Endothelial cell of umbilical vein (primary cell): ENCODE results near the gene TTLL9. TPM values are rescaled to one million over a fixed set of nuclear protein-coding genes. Genes with fewer than 3 reads are reported as not detected.

ENCODE experiments used
- BruUV-seq: library from RNA; stranded (reverse); fragments of 400-500 nt; replicated peaks from 2 replicates; lab custom pipeline; 2021; lab: Mats Ljungman, UMichigan
- CTCF ChIA-PET: fragments of 300-600, 350-600 bp; sonication (Branson Sonifier 250); formaldehyde crosslinking; loops from one replicate; lab custom pipeline; 2021; ENCODE audit warnings: antibody characterized with exemption, inconsistent platforms; lab: Charles Lee
- POLR2A ChIA-PET: fragments of 300-600, 350-600 bp; sonication (Branson Sonifier 250); formaldehyde crosslinking; loops from one replicate; lab custom pipeline; 2021; ENCODE audit warnings: antibody characterized with exemption, inconsistent platforms; lab: Charles Lee
- DNase-seq: peaks from one replicate; pipeline ENCODE4 v3.0.0-alpha.2; 2011; ENCODE audit warnings: low read depth, low spot score
- FAIRE-seq: peaks from 2 replicates; lab custom pipeline; 2011; peaks lifted over from hg19 to GRCh38; lab: Jason Lieb, UNC
- H2AFZ ChIP-seq: 2 replicates; pipeline ENCODE4 v1.6.0; 2012; ENCODE audit warnings: low read depth, low read length, control low read depth, inconsistent platforms
- H3K27ac ChIP-seq: 2 replicates; pipeline ENCODE4 v1.5.1; 2011; ENCODE audit warnings: low read depth, mild to moderate bottlenecking, control low read depth, low read length, moderate library complexity; ENCODE audit not compliant: insufficient read depth
- H3K27me3 ChIP-seq, 2 experiments: 2 replicates each; pipeline versions ENCODE4 v1.6.0 to v1.6.1; 2011; ENCODE audit warnings: low read length in 2 of 2, mixed read lengths in 1 of 2; ENCODE audit not compliant: control insufficient read depth in 2 of 2, insufficient read depth in 2 of 2
- H3K36me3 ChIP-seq, 2 experiments: 2 replicates in 1 of 2; 3 replicates in 1 of 2; pipeline ENCODE4 v1.5.1; 2011; ENCODE audit warnings: low read length in 2 of 2, mild to moderate bottlenecking in 1 of 2, moderate library complexity in 1 of 2; ENCODE audit not compliant: control insufficient read depth in 2 of 2, insufficient read depth in 2 of 2; ENCODE audit errors: extremely low read depth in 1 of 2
- H3K4me1 ChIP-seq: 3 replicates; pipeline ENCODE4 v1.5.1; 2011; ENCODE audit warnings: mild to moderate bottlenecking, low read length; ENCODE audit not compliant: control insufficient read depth, insufficient read depth; ENCODE audit errors: extremely low read depth
- H3K4me2 ChIP-seq: 2 replicates; pipeline ENCODE4 v1.6.1; 2011; ENCODE audit warnings: low read length, control low read depth, mixed read lengths; ENCODE audit not compliant: insufficient read depth
- H3K4me3 ChIP-seq, 3 experiments: fragments of 200-600 bp in 1 of 3; sonication (generic), shearing (Covaris generic) in 1 of 3; replicated peaks in 1 of 3; 2 replicates each; pipeline ENCODE4 v1.5.1; 2011 to 2016; ENCODE audit warnings: control low read depth in 3 of 3, low read length in 3 of 3, mild to moderate bottlenecking in 2 of 3, inconsistent platforms in 1 of 3, low read depth in 1 of 3, moderate library complexity in 1 of 3; ENCODE audit not compliant: insufficient read depth in 1 of 3
- H3K79me2 ChIP-seq: 2 replicates; pipeline ENCODE4 v1.6.0; 2012; ENCODE audit warnings: low read length, inconsistent platforms; ENCODE audit not compliant: control insufficient read depth, insufficient read depth
- H3K9ac ChIP-seq: replicated peaks from 2 replicates; pipeline ENCODE3; 2011; ENCODE audit warnings: low read length, control low read depth; ENCODE audit not compliant: insufficient read depth; ENCODE audit errors: extremely low read depth
- H3K9me1 ChIP-seq: replicated peaks from 3 replicates; pipeline ENCODE4 v1.6.0; 2011; ENCODE audit warnings: mild to moderate bottlenecking, low read length; ENCODE audit not compliant: control insufficient read depth, insufficient read depth; ENCODE audit errors: extremely low read depth
- H3K9me3 ChIP-seq: replicated peaks from 2 replicates; pipeline ENCODE4 v1.5.1; 2012; ENCODE audit warnings: low read length, inconsistent platforms; ENCODE audit not compliant: control insufficient read depth, insufficient read depth
- H4K20me1 ChIP-seq: replicated peaks from 2 replicates; pipeline ENCODE3; 2011; ENCODE audit warnings: mild to moderate bottlenecking, low read length; ENCODE audit not compliant: control insufficient read depth, insufficient read depth; ENCODE audit errors: extremely low read depth
- CTCF ChIP-seq, 2 donors: IDR thresholded peaks; 1 replicate in 1 of 2; 2 replicates in 1 of 2; pipeline ENCODE4 v1.5.1; 2011; ENCODE audit warnings: low read length in 2 of 2, mild to moderate bottlenecking in 2 of 2, moderate library complexity in 2 of 2, control low read depth in 1 of 2, inconsistent platforms in 1 of 2, low read depth in 1 of 2; ENCODE audit not compliant: insufficient read depth in 1 of 2; ENCODE audit errors: extremely low read depth in 1 of 2
- EZH2 ChIP-seq: IDR thresholded peaks from 2 replicates; pipeline ENCODE4 v1.6.1; 2012; ENCODE audit warnings: borderline replicate concordance, low read depth, mild to moderate bottlenecking, moderate library complexity, low read length, inconsistent platforms; ENCODE audit not compliant: severe bottlenecking
- FOS ChIP-seq: IDR thresholded peaks from 2 replicates; pipeline ENCODE4 v1.6.1; 2011; ENCODE audit warnings: mild to moderate bottlenecking, low read length, moderate library complexity, borderline replicate concordance; ENCODE audit not compliant: insufficient read depth
- GATA2 ChIP-seq: IDR thresholded peaks from 2 replicates; pipeline ENCODE4 v1.7.0; 2011; ENCODE audit warnings: low read depth, mild to moderate bottlenecking, moderate library complexity, mixed read lengths, low read length; ENCODE audit not compliant: insufficient read length, insufficient read depth
- JUN ChIP-seq: IDR thresholded peaks from 2 replicates; pipeline ENCODE4 v1.6.1; 2011; ENCODE audit warnings: borderline replicate concordance, low read depth; ENCODE audit not compliant: insufficient read length, insufficient read depth
- MAX ChIP-seq: IDR thresholded peaks from 2 replicates; pipeline ENCODE4 v1.6.1; 2011; ENCODE audit not compliant: insufficient read depth, insufficient read length
- MYC ChIP-seq: IDR thresholded peaks from one replicate; pipeline ENCODE4 v1.6.1; 2011; ENCODE audit warnings: mild to moderate bottlenecking, low read depth, low read length
- POLR2A ChIP-seq: IDR thresholded peaks from 2 replicates; pipeline ENCODE4 v1.6.1; 2012; ENCODE audit warnings: low read depth, mild to moderate bottlenecking, control low read depth, low read length
- POLR2AphosphoS5 ChIP-seq: IDR thresholded peaks from 2 replicates; pipeline ENCODE4 v1.6.1; 2012; ENCODE audit warnings: low read depth, mild to moderate bottlenecking, control low read depth, low read length, moderate library complexity; ENCODE audit not compliant: insufficient read depth
- dilution Hi-C: fragments of 300-500 bp; cut with MboI; formaldehyde crosslinking; loops from one replicate; pipeline ENCODE4 v1.15.0; 2019; ENCODE audit warnings: low sequenced_read_pairs; ENCODE audit not compliant: extremely low pct_ligation_motif_present
- intact Hi-C: fragments of 100-400 bp; cut with micrococcal nuclease; formaldehyde crosslinking; loops from one replicate; pipeline ENCODE4 v1.10.0; 2022
- polyA plus RNA-seq, 4 experiments: library from polyadenylated mRNA; depleted of rRNA in 3 of 4; stranded (reverse) in 3 of 4; unstranded in 1 of 4; fragments of >200 nt; gene quantifications; 2 replicates each; pipeline versions ENCODE4 v1.2.1 to v1.2.3, GENCODE V29; 2011 to 2012; ENCODE audit warnings: missing spikeins in 1 of 4
- total RNA-seq: library from RNA; stranded (reverse); gene quantifications from 2 replicates; pipeline ENCODE4 v1.2.3, GENCODE V29; 2021

TTLL9 gene
- total and polyA plus RNA-seq, 2 donors (not counting 3 experiments of a cell fraction or from before 2014, with no cell fraction given): 0.03 TPM; not detected in 1

- Histone ChIP-seq H3K4me1 (no peaks in the 10 kb centered on the region), H3K27me3 (peaks cover 16 to 21% of the 10 kb centered on the region in 2 experiments), H3K4me3 (no peak overlapping the region), H3K79me2 (no peaks in the 10 kb centered on the region), H3K27ac (no peak overlapping the region), H3K4me2 (no peak overlapping the region), H4K20me1 (no peaks in the 10 kb centered on the region), H3K9me3 (no peaks in the 10 kb centered on the region), H2AFZ (no peak overlapping the region), H3K9me1 (no peaks in the 10 kb centered on the region), H3K9ac (no peak overlapping the region), H3K36me3 (no peaks in the 10 kb centered on the region)
- dilution Hi-C loops (no loop called here), intact Hi-C loops (no loop called here)
- TF ChIP-seq EZH2 (no peak), POLR2A (no peak), MYC (no peak), MAX (no peak), CTCF (IDR thresholded peaks at IDR 0.05; ENCODE audit: extremely low read depth in 1 of 2, insufficient read depth in 1 of 2, low read depth in 1 of 2, low read length in 2 of 2) (no peak), POLR2AphosphoS5 (no peak), GATA2 (no peak), FOS (no peak), JUN (no peak)
- POLR2A ChIA-PET: no interaction called here
- BruUV-seq: no TSS peak
- CTCF ChIA-PET: interaction anchor here (3.9 kb wide), 1 partner anchor 169 kb away, joined by 25 read pairs; no protein-coding TSS in a partner anchor
- DNase-seq: no peak
- no peak for FAIRE-seq
Observed at GRCh38 chr20:31862506-31862905, 7.9 kb upstream of the TTLL9 start.
